ENCODE results near the gene SDCBP2.

Gene SDCBP2

GRCh38 chr20:1328680-1329330 lies at the start of gene SDCBP2:
Gene SDCBP2, minus strand, starts transcription at chr20:1329139. Its CDS starts 8,723 bp downstream, at chr20:1320416.
- DNase-seq (ENCODE audit: extremely low read depth in 1 of 2, low read depth in 1 of 2), result no peak

- no peak for DNase-seq (ENCODE audit: extremely low read depth in 1 of 2, low read depth in 1 of 2)
Observed at GRCh38 chr20:1378735-1379125, 49.8 kb upstream of the SDCBP2 start.

GRCh38 chr20:1377984-1378734 lies 49.2 kb upstream of the SDCBP2 start:
- DNase-seq (ENCODE audit: extremely low read depth in 1 of 2, low read depth in 1 of 2), result no peak

- DNase-seq (ENCODE audit: extremely low read depth in 1 of 2, low read depth in 1 of 2), result no peak
Observed at GRCh38 chr20:1377341-1377871, 48.5 kb upstream of the SDCBP2 start.

- no peak for DNase-seq (ENCODE audit: extremely low read depth in 1 of 2, low read depth in 1 of 2)
Observed at GRCh38 chr20:1376408-1377270, 47.7 kb upstream of the SDCBP2 start.

- no peak for DNase-seq (ENCODE audit: extremely low read depth in 1 of 2, low read depth in 1 of 2)
Observed at GRCh38 chr20:1376007-1376406, 47.1 kb upstream of the SDCBP2 start.

GRCh38 chr20:1375515-1375914 lies 46.6 kb upstream of the SDCBP2 start:
- no peak for DNase-seq (ENCODE audit: extremely low read depth in 1 of 2, low read depth in 1 of 2)

- DNase-seq (ENCODE audit: extremely low read depth in 1 of 2, low read depth in 1 of 2), result no peak
Observed at GRCh38 chr20:1374246-1374645, 45.3 kb upstream of the SDCBP2 start.

GRCh38 chr20:1373614-1374013 lies 44.7 kb upstream of the SDCBP2 start:
- no peak for DNase-seq (ENCODE audit: extremely low read depth in 1 of 2, low read depth in 1 of 2)

- DNase-seq (ENCODE audit: extremely low read depth in 1 of 2, low read depth in 1 of 2), result no peak
Observed at GRCh38 chr20:1373036-1373435, 44.1 kb upstream of the SDCBP2 start.

GRCh38 chr20:1371830-1372539 lies 43.0 kb upstream of the SDCBP2 start:
- DNase-seq (ENCODE audit: extremely low read depth in 1 of 2, low read depth in 1 of 2), result no peak

- no peak for DNase-seq (ENCODE audit: extremely low read depth in 1 of 2, low read depth in 1 of 2)
Observed at GRCh38 chr20:1371202-1371782, 42.4 kb upstream of the SDCBP2 start.

GRCh38 chr20:1370548-1371110 lies 41.7 kb upstream of the SDCBP2 start:
- no peak for DNase-seq (ENCODE audit: extremely low read depth in 1 of 2, low read depth in 1 of 2)

- no peak for DNase-seq (ENCODE audit: extremely low read depth in 1 of 2, low read depth in 1 of 2)
Observed at GRCh38 chr20:1369970-1370369, 41.0 kb upstream of the SDCBP2 start.

- DNase-seq (ENCODE audit: extremely low read depth in 1 of 2, low read depth in 1 of 2), result no peak
Observed at GRCh38 chr20:1368448-1369199, 39.7 kb upstream of the SDCBP2 start.

- no peak for DNase-seq (ENCODE audit: extremely low read depth in 1 of 2, low read depth in 1 of 2)
Observed at GRCh38 chr20:1367479-1367878, 38.5 kb upstream of the SDCBP2 start.

- no peak for DNase-seq (ENCODE audit: extremely low read depth in 1 of 2, low read depth in 1 of 2)
Observed at GRCh38 chr20:1364106-1364505, 35.2 kb upstream of the SDCBP2 start.

- no peak for DNase-seq (ENCODE audit: extremely low read depth in 1 of 2, low read depth in 1 of 2)
Observed at GRCh38 chr20:1363522-1363921, 34.6 kb upstream of the SDCBP2 start.

GRCh38 chr20:1362484-1362883 lies 33.5 kb upstream of the SDCBP2 start:
- no peak for DNase-seq (ENCODE audit: extremely low read depth in 1 of 2, low read depth in 1 of 2)
